Ishikawa (cell line): Measurements from ENCODE around the gene SLC22A8.

Experiments used
- CEBPB ChIP-seq: IDR thresholded peaks from 2 replicates; pipeline ENCODE4 v1.6.1; 2012
- CREB1 ChIP-seq: IDR thresholded peaks from 2 replicates; pipeline ENCODE4 v1.6.1; 2012; ENCODE audit warnings: low read depth
- EGR1 ChIP-seq: IDR thresholded peaks from 2 replicates; pipeline ENCODE4 v1.6.1; 2012
- EP300 ChIP-seq: IDR thresholded peaks from 2 replicates; pipeline ENCODE4 v1.6.1; 2012; ENCODE audit warnings: borderline replicate concordance
- FOXM1 ChIP-seq: IDR thresholded peaks from 2 replicates; pipeline ENCODE4 v1.6.1; 2012; ENCODE audit warnings: low read depth, borderline replicate concordance
- MAX ChIP-seq: IDR thresholded peaks from 2 replicates; pipeline ENCODE4 v1.6.1; 2012
- NFIC ChIP-seq: IDR thresholded peaks from 2 replicates; pipeline ENCODE4 v1.6.1; 2012
- RAD21 ChIP-seq: IDR thresholded peaks from 2 replicates; pipeline ENCODE4 v1.6.1; 2012; ENCODE audit warnings: low read depth
- REST ChIP-seq: IDR thresholded peaks from 2 replicates; pipeline ENCODE4 v1.6.1; 2012; ENCODE audit warnings: low read depth, mild to moderate bottlenecking
- TAF1 ChIP-seq: IDR thresholded peaks from 2 replicates; pipeline ENCODE4 v1.6.1; 2012; ENCODE audit warnings: low read depth, mild to moderate bottlenecking
- TCF12 ChIP-seq: IDR thresholded peaks from 2 replicates; pipeline ENCODE4 v1.6.1; 2012; ENCODE audit warnings: low read depth
- TEAD4 ChIP-seq: IDR thresholded peaks from 2 replicates; pipeline ENCODE4 v1.6.1; 2012
- ZBTB7A ChIP-seq: IDR thresholded peaks from 2 replicates; pipeline ENCODE4 v1.6.1; 2012; ENCODE audit warnings: low read depth
- TF ChIP-seq, protein P1 (sequence below): IDR thresholded peaks from 2 replicates; pipeline ENCODE4 v1.6.1; 2012

The SLC22A8 gene

DNA sequence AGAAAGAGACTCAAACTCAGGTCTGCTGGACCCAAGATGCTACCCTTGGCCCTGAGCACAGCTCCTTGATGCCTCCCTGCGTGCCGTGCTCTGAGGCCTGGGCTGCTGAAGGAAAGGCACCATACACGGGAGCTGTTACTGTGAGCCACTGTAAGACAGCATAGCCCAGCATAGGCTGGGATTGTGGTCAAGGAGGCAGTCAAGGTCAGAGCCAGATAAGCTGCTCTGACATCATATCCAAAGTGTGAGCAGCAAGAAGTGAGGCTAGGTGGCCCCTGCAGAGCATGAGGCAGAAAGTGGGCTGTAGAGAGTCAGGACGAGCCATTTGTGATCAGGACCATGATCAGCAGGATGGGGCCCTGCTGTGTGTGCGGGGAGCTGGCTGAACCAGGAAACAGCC, 7.7 kb downstream of the SLC22A8 start:
- TF ChIP-seq REST = no peak

- TF ChIP-seq TAF1 (no peak), TEAD4 (no peak), EGR1 (no peak), EP300 (no peak)
- TF ChIP-seq, protein P1, sequence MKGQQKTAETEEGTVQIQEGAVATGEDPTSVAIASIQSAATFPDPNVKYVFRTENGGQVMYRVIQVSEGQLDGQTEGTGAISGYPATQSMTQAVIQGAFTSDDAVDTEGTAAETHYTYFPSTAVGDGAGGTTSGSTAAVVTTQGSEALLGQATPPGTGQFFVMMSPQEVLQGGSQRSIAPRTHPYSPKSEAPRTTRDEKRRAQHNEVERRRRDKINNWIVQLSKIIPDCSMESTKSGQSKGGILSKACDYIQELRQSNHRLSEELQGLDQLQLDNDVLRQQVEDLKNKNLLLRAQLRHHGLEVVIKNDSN = no peak
These were observed 14.2 kb downstream of the SLC22A8 start for GRCh38 chr11:63001456-63001855.

DNA sequence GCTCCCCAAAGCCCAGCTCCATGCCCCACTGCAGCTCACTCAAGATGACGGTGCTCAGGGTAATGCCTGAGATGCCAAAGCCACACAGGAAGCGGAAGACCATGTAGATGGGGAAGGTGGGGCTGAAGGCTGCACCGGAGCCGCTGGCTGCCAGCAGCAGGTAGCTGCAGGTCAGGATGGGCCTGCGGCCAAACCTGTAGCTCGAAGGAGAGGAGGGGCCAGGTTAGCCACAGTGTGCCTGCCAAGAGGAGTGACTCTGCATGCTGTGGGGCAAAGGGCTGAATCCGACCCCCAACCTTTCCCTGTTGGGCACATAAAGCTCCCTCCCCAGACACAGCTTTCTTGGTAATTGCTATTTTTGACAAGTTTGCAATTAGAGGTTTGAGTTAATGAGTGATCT, 16.0 kb downstream of the SLC22A8 start:
- TF ChIP-seq NFIC (peak; percentile 67), FOXM1 (no peak)

- TF ChIP-seq ZBTB7A = no peak
- TF ChIP-seq TEAD4 = no peak
- no peak for TF ChIP-seq CREB1
- no peak for TF ChIP-seq CEBPB
- no peak for TF ChIP-seq FOXM1
- TF ChIP-seq RAD21 = no peak
These were observed 16.5 kb downstream of the SLC22A8 start for GRCh38 chr11:62999156-62999555.

- TF ChIP-seq NFIC (no peak), TCF12 (no peak), RAD21 (no peak), TEAD4 (no peak), FOXM1 (no peak), EP300 (no peak), CREB1 (no peak), MAX (no peak), TAF1 (no peak), REST (no peak)
- TF ChIP-seq, protein P1 = no peak
These were observed 19.4 kb downstream of the SLC22A8 start for GRCh38 chr11:62996271-62996670.

GRCh38 chr11:62994775-62995174, 20.9 kb downstream of the SLC22A8 start:
- TF ChIP-seq RAD21 = no peak

- TF ChIP-seq MAX (no peak), TCF12 (no peak), EP300 (no peak), TAF1 (no peak), RAD21 (no peak), REST (no peak), TEAD4 (no peak)
- TF ChIP-seq, protein P1 = no peak
These were observed 27.4 kb downstream of the SLC22A8 start for GRCh38 chr11:62988276-62988675.
